ENCODE results near the gene NYNRIN.
"Not testable (repeated sequence)": the region's sequence is repeated elsewhere in the genome, so short reads cannot be mapped to it uniquely, and the experiment has no call there.

Gene NYNRIN

DNA sequence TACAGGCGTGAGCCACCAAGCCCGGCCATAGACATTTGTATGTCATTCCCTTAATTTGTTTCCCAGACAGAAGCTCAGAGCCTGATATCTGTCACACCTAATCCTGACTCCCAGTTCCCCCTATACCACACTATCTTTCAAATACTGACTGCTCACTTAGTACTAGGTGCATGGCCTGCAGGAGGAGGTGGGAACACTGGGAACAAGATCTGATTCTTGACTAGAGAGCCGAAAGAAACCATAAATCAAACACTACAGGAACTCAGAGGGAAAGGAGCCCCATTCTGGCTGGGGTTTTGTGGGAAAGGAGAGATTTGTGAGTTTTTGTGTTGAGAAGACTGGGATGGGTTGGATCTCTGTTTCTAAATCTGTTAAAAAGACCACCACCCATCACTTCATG, 35.9 kb downstream of the NYNRIN start:
- DNase-seq = no peak

DNA sequence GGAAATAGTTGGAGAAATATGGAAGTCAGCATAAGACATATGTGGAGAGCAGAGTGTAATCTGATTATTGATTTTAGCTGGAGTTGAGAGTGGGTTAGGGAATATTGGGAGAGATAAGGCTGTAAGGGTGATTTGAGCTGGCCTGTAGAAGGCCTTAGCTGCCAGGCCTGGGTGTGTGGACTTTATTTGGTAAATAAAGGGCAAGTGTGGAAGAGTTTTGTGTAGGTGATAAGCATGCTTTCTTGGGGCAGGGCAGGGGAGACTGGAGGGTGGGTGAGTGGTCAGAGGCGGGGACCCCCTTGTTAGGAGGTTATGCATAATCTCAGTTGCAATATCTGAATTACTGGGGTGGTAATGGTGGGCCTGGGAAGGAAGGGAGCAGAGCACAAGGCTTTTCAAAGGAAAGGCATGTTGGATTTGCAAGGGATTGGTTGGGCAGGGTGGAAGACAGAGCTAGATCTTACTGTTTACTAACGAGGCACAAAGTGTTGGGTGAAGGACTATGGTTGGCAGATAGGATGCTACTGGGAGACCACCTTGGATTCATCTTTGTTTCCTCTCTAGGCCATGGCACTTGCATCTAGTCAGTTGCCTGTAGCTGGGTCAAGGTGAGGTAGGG, 36.5 kb downstream of the NYNRIN start:
- no peak for DNase-seq

- DNase-seq = no peak
Observed at GRCh38 chr14:24435998-24436354, 37.2 kb downstream of the NYNRIN start.

GRCh38 chr14:24436355-24437019, 37.7 kb downstream of the NYNRIN start:
- DNase-seq = peak in 1 of 2 experiments; percentile 60

GRCh38 chr14:24437020-24437735, 38.4 kb downstream of the NYNRIN start:
- DNase-seq = no peak

- no peak for DNase-seq
Observed at GRCh38 chr14:24437736-24438067, 38.9 kb downstream of the NYNRIN start.

- no peak for DNase-seq
Observed at GRCh38 chr14:24438223-24439097, 39.7 kb downstream of the NYNRIN start.

GRCh38 chr14:24439257-24439656, 40.5 kb downstream of the NYNRIN start:
- DNase-seq = no peak

DNA sequence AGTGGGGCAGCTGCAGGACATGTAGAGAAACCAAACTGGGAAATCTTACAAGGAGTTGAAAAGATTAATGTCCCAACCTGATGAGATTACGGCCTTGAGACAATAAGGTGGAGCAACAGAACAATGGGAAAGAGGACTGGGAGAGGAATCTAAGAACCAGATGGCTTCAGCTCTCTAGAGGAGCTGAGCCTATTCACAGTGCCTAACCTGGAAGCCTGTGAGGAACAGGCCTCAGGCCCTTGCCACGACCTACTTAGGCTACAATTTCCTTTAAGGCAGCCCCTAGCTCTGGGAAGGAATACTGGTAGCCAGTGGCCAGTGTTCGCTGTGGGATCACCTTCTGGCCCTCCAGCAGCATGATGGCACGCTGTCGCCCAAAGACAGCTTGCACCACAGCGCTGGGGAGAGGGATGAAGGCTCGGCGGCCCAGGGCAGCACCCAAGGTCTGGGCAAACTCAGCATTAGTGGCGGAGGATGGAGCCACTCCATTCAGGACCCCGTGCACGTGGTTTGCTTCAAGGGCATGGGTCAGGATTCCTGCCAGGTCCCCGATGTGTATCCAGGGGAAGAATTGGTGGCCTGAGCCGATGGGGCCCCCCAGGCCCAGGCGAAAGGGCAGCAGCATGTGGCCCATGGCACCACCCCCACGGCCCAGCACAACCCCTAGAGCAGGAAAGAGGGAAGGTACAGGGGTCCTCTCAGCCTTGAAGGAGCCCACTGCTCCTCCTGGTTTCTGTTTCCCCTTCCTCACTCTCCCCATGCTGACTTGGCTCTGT, 41.2 kb downstream of the NYNRIN start:
- no peak for DNase-seq

GRCh38 chr14:24440606-24441399, 42.0 kb downstream of the NYNRIN start:
- no peak for DNase-seq

GRCh38 chr14:24441485-24441884, 42.7 kb downstream of the NYNRIN start:
- no peak for DNase-seq

DNA sequence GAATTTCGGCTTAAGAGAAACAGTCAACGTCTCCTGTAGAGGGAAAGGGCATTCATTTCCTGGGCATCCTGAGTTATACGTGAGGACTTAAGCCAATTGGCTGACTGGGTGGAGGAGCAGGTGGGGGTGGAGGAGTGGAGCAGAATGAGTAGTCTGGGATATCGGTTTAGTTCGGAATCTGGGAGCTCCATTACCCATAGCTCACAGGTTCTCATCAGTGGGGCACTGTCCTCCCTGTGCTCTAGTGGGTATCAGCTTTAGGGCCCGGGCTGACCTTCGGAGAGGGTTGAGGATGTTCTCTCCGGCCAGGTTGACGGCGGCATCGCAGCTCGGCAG, 43.1 kb downstream of the NYNRIN start:
- no peak for DNase-seq

DNA sequence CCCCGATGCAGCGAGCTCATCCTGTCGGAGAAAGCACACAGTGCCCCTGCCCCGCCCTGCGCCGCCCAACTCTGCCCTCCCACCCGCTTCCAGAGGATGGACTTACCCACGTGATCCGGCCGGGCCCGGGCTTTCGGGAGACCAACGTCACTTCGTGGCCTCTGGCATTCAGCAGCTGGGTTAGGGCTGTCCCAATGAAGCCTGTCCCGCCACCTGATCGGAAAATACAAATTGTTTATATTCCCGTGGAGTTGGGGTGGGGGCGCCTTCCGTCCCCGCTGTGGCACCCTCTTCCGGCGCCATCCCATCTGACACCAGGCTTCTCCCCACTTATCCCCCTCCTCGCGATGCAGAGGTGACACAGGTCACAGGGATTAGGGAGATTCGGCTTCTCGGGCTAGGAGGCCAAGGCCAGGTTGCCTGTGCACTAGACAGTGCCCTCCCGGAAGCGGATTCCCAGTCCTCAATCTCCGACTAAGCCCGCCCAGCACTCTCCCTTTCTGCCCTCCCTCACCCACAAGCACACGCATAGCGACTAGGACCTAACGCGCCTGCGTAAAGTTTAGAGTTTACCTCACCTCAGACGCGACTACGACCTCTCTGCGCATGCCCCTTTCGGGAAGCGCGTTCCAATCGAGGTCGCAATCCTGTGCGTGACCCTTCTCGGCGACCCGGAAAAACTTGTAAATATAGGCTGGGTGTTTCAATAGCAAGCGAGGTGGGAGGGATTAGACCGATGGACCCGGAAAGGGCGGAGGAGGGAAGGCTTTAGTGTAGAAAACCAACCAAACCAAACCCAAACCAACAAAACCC, 43.6 kb downstream of the NYNRIN start, which contains the start of gene SDR39U1:
Gene SDR39U1, minus strand, starts transcription at position 537 of the 813 bp plus-strand sequence. Its CDS starts 7 bp downstream, at position 530.
- peak; percentile 95 to 96 for DNase-seq

GRCh38 chr14:24443053-24443665, 44.4 kb downstream of the NYNRIN start:
- DNase-seq = no peak

GRCh38 chr14:24450828-24451227, 52.0 kb downstream of the NYNRIN start:
- DNase-seq = not testable (repeated sequence)

- no peak for DNase-seq
Observed at GRCh38 chr14:24456980-24457379, 58.2 kb downstream of the NYNRIN start.

DNA sequence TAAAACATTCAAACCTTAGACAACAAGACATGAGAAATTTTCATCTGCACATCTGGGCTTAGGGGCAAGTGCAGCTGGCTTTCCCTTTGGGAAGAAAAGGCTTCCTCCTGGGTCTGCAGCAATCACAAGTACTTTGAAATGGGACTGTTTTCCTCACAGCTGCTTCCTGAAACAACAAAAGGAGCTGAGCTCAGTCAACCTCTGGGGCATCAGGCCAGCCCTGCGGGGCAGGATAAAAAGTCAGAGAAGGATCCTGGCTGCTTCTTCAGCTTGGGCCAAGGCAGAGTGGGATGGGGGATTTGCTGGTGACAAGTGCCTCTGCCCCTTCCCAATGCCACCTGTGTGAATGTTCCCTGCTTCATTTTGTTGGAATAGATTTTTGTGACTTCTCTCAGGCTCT, 59.9 kb downstream of the NYNRIN start:
- DNase-seq = no peak

- no peak for DNase-seq
Observed at GRCh38 chr14:24459331-24459730, 60.5 kb downstream of the NYNRIN start.

GRCh38 chr14:24461336-24461735, 62.5 kb downstream of the NYNRIN start:
- no peak for DNase-seq
